AG04450 (cell line): Measurements from ENCODE around the gene IGLL1. TPM values are rescaled to one million over a fixed set of nuclear protein-coding genes. Genes with fewer than 3 reads are reported as not detected.
"Not testable (repeated sequence)": the region's sequence is repeated elsewhere in the genome, so short reads cannot be mapped to it uniquely, and the experiment has no call there.

Experiments used
- CTCF ChIA-PET: fragments of 300-600, 350-600 bp; formaldehyde crosslinking; extraction: SDS; loops from one replicate; lab custom pipeline; 2022; ENCODE audit warnings: antibody characterized with exemption, inconsistent platforms; lab: Charles Lee
- POLR2A ChIA-PET: fragments of 350-600 bp; formaldehyde crosslinking; extraction: SDS; loops from one replicate; lab custom pipeline; 2021; ENCODE audit warnings: antibody characterized with exemption, inconsistent platforms; lab: Yijun Ruan, JAX
- DNase-seq: peaks from one replicate; pipeline ENCODE4 v3.0.0-alpha.2; 2011; ENCODE audit warnings: low read depth, low spot score
- H3K27ac ChIP-seq: one replicate; pipeline ENCODE4 v1.5.1; 2012; ENCODE audit warnings: low read depth, low read length, control low read depth
- H3K27me3 ChIP-seq: one replicate; pipeline ENCODE4 v1.6.0; 2012; ENCODE audit warnings: low read length; ENCODE audit not compliant: control insufficient read depth, insufficient read depth
- H3K4me3 ChIP-seq: 2 replicates; pipeline ENCODE4 v1.5.1; 2011; ENCODE audit warnings: mild to moderate bottlenecking, low read depth, low read length, control low read depth
- H3K9me3 ChIP-seq: 2 replicates; pipeline ENCODE4 v1.5.1; 2012; ENCODE audit warnings: low read length; ENCODE audit not compliant: control insufficient read depth, insufficient read depth
- polyA plus RNA-seq: library from polyadenylated mRNA; depleted of rRNA; stranded (reverse); fragments of >200 nt; gene quantifications from 2 replicates; pipeline ENCODE4 v1.2.3, GENCODE V29; 2011
- TF ChIP-seq, protein P1 (sequence below): IDR thresholded peaks from 2 replicates; pipeline ENCODE4 v1.5.1; 2011; ENCODE audit warnings: low read depth, low read length, control low read depth, inconsistent platforms

IGLL1 gene
- polyA plus RNA-seq, 1 experiment = not detected

DNA sequence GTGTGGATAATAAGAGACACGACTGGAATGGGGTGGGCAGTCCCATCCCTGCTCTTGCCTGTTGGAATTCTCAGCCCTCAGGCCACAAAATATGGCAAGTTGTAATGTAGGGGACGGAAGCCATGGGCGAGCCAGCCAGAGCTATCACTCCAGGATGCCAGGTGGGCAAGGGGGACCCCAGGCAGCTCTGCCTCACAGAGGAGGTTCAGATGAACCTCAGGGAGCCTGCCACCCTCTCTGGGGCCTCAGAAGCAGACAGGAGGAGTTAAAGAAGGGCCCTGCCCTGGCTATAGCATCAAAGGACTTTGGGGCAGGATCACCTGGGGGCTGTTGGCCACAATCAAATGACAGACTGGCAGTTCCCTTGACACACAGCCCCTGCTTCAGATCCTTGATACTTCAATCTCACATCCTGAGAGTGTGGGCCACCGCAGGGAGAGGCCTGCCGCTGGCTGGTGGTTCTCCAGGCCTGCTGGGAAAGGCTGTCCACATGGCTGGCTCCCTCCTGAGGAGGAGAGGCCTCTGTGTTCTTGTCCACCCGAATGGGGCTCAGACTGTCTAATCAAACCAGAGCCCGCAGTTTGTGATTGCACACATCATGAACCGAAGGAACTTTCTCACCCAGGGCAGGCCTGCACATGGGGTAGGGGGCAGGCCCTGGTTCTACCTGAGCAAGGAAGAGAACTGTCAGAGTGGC, 31.4 kb downstream of the IGLL1 start:
- POLR2A ChIA-PET = no interaction called here
- CTCF ChIA-PET = no interaction called here
- Histone ChIP-seq H3K27ac (no peak overlapping the region), H3K9me3 (peaks cover 18% of the 10 kb centered on the region), H3K4me3 (no peak overlapping the region), H3K27me3 (no peaks in the 10 kb centered on the region)
- TF ChIP-seq, protein P1, sequence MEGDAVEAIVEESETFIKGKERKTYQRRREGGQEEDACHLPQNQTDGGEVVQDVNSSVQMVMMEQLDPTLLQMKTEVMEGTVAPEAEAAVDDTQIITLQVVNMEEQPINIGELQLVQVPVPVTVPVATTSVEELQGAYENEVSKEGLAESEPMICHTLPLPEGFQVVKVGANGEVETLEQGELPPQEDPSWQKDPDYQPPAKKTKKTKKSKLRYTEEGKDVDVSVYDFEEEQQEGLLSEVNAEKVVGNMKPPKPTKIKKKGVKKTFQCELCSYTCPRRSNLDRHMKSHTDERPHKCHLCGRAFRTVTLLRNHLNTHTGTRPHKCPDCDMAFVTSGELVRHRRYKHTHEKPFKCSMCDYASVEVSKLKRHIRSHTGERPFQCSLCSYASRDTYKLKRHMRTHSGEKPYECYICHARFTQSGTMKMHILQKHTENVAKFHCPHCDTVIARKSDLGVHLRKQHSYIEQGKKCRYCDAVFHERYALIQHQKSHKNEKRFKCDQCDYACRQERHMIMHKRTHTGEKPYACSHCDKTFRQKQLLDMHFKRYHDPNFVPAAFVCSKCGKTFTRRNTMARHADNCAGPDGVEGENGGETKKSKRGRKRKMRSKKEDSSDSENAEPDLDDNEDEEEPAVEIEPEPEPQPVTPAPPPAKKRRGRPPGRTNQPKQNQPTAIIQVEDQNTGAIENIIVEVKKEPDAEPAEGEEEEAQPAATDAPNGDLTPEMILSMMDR = no peak
- DNase-seq = no peak

DNA sequence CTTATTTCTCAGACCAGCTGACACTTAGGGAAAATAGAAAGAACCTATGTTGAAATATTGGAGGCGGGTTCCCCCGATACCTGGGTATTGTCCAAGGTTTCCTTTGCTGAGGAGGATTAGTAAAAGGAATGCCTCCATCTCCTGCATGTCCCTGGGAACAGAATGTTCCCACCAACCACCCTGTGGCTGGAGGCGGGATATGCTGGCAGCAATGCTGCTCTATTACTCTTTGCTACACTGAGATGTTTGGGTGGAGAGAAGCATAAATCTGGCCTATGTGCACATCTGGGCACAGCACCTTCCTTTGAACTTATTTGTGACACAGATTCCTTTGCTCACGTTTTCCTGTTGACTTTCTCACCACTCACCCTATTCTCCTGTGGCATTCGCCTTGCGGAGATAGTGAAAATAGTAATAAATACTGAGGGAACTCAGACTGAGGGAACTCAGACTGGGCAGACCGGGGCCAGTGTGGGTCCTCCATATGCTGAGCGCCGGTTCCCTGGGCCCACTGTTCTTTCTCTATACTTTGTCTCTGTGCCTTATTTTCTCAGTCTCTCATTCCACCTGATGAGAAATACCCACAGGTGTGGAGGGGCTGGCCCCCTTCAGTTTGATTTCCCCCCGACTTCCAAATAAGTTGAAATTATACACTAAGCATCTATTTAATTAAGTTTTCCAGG, 32.1 kb downstream of the IGLL1 start:
- CTCF ChIA-PET = no interaction called here
- POLR2A ChIA-PET = no interaction called here
- TF ChIP-seq, protein P1 = no peak
- H3K9me3 ChIP-seq = peaks cover 18% of the 10 kb centered on the region
- DNase-seq = no peak
- no peak overlapping the region for H3K4me3 ChIP-seq
- H3K27me3 ChIP-seq = no peaks in the 10 kb centered on the region
- no peak overlapping the region for H3K27ac ChIP-seq

DNA sequence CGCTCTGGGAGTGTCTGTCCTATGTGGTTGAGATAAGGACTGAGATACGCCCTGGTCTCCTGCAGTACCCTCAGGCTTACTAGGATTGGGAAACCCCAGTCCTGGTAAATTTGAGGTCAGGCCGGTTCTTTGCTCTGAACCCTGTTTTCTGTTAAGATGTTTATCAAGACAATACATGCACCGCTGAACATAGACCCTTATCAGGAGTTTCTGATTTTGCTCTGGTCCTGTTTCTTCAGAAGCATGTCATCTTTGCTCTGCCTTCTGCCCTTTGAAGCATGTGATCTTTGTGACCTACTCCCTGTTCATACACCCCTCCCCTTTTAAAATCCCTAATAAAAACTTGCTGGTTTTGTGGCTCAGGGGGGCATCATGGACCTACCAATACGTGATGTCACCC, 32.7 kb downstream of the IGLL1 start:
- CTCF ChIA-PET, H3K4me3 ChIP-seq, H3K27ac ChIP-seq, H3K27me3 ChIP-seq, POLR2A ChIA-PET, DNase-seq: not testable (repeated sequence)
- H3K9me3 ChIP-seq = peaks cover 18% of the 10 kb centered on the region

DNA sequence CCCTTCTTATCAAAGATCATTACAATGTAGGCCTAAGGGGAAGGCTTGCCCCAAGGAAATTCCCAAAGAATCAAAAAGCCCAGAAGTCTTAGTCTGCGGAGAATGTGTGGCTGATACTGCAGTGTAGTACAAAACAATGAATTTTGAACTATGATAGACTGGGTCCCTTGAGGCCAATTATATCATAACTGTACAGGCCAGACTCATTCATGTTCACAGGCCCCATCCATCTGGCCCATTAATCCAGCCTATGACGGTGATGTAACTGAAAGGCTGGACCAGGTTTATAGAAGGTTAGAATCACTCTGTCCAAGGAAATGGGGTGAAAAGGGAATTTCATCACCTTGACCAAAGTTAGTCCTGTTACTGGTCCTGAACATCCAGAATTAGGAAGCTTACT, 35.2 kb downstream of the IGLL1 start:
- Histone ChIP-seq H3K4me3 (no peak overlapping the region), H3K27ac (no peak overlapping the region), H3K9me3 (peaks cover 18% of the 10 kb centered on the region), H3K27me3 (peaks cover 2% of the 10 kb centered on the region)
- ChIA-PET CTCF (interaction anchor here (1.5 to 3.3 kb wide), 2 partner anchors 47 to 305 kb away, joined by 4 to 17 read pairs; no protein-coding TSS in a partner anchor), POLR2A (no interaction called here)
- TF ChIP-seq, protein P1 = no peak
- no peak for DNase-seq

DNA sequence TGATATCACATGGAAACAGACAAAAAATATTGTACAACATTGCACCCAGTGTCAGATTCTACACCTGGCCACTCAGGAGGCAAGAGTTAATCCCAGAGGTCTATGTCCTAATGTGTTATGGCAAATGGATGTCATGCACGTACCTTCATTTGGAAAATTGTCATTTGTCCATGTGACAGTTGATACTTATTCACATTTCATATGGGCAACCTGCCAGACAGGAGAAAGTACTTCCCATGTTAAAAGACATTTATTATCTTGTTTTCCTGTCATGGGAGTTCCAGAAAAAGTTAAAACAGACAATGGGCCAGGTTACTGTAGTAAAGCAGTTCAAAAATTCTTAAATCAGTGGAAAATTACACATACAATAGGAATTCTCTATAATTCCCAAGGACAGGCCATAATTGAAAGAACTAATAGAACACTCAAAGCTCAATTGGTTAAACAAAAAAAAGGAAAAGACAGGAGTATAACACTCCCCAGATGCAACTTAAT, 36.5 kb downstream of the IGLL1 start:
- H3K4me3 ChIP-seq, DNase-seq, H3K27ac ChIP-seq, H3K27me3 ChIP-seq, POLR2A ChIA-PET: not testable (repeated sequence)
- CTCF ChIA-PET = interaction anchor here (0.6 to 3.3 kb wide), 4 partner anchors 48 to 307 kb away, joined by 3 to 17 read pairs (median 4); no protein-coding TSS in a partner anchor
- H3K9me3 ChIP-seq = peaks cover 11% of the 10 kb centered on the region

DNA sequence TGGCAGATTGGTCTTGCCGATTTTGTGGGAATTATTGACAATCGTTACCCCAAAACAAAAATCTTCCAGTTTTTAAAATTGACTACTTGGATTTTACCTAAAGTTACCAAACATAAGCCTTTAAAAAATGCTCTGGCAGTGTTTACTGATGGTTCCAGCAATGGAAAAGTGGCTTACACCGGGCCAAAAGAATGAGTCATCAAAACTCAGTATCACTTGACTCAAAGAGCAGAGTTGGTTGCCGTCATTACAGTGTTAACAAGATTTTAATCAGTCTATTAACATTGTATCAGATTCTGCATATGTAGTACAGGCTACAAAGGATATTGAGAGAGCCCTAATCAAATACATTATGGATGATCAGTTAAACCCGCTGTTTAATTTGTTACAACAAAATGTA, 37.2 kb downstream of the IGLL1 start:
- H3K27ac ChIP-seq = no peak overlapping the region
- ChIA-PET POLR2A (no interaction called here), CTCF (interaction anchor here (1.0 to 3.3 kb wide), 2 partner anchors 49 to 308 kb away, joined by 4 to 17 read pairs; no protein-coding TSS in a partner anchor)
- peaks cover 6% of the 10 kb centered on the region; the same call in 1 of the 2 replicates for H3K9me3 ChIP-seq
- TF ChIP-seq, protein P1 = no peak
- H3K27me3 ChIP-seq = peaks cover 2% of the 10 kb centered on the region
- DNase-seq = no peak
- no peak overlapping the region for H3K4me3 ChIP-seq

DNA sequence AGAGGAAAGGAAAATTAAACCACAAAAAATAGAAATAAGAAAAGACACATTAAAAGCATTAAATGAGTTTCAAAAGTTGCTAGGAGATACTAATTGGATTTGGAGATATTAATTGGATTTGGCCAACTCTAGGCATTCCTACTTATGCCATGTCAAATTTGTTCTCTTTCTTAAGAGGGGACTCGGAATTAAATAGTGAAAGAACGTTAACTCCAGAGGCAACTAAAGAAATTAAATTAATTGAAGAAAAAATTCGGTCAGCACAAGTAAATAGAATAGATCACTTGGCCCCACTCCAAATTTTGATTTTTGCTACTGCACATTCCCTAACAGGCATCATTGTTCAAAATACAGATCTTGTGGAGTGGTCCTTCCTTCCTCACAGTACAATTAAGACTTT, 37.7 kb downstream of the IGLL1 start:
- POLR2A ChIA-PET, H3K9me3 ChIP-seq, H3K4me3 ChIP-seq, CTCF ChIA-PET, H3K27me3 ChIP-seq, DNase-seq, H3K27ac ChIP-seq: not testable (repeated sequence)
